HG03520 (cell line): ENCODE results near the gene GEMIN7.
"Not testable (repeated sequence)": the region's sequence is repeated elsewhere in the genome, so short reads cannot be mapped to it uniquely, and the experiment has no call there.

Experiments used
- ATAC-seq: cut with Tn5 transposase; IDR thresholded peaks from one replicate; pipeline ENCODE4 v1.9.1; 2021; ENCODE audit warnings: mild to moderate bottlenecking, moderate library complexity; ENCODE audit not compliant: unreplicated experiment

GEMIN7 gene

GRCh38 chr19:45102481-45102880 lies 23.4 kb downstream of the GEMIN7 start:
- no peak for ATAC-seq

GRCh38 chr19:45103156-45103507 lies 24.1 kb downstream of the GEMIN7 start:
- no peak for ATAC-seq

GRCh38 chr19:45103508-45104319 lies 24.7 kb downstream of the GEMIN7 start:
- no peak for ATAC-seq

GRCh38 chr19:45104658-45105349 lies 25.7 kb downstream of the GEMIN7 start:
- ATAC-seq: no peak

GRCh38 chr19:45106363-45106762 lies 27.3 kb downstream of the GEMIN7 start:
- not testable (repeated sequence) for ATAC-seq

GRCh38 chr19:45107621-45108150 lies 28.6 kb downstream of the GEMIN7 start:
- ATAC-seq: no peak

- ATAC-seq: no peak
Measured at GRCh38 chr19:45110851-45111266, 31.8 kb downstream of the GEMIN7 start.

GRCh38 chr19:45112111-45112827 lies 33.2 kb downstream of the GEMIN7 start:
- no peak for ATAC-seq

- ATAC-seq: no peak
Measured at GRCh38 chr19:45113628-45114027, 34.6 kb downstream of the GEMIN7 start.

GRCh38 chr19:45114116-45114515 lies 35.1 kb downstream of the GEMIN7 start:
- ATAC-seq: no peak

- ATAC-seq: no peak
Measured at GRCh38 chr19:45115809-45116615, 37.0 kb downstream of the GEMIN7 start.

- no peak for ATAC-seq
Measured at GRCh38 chr19:45117167-45117594, 38.1 kb downstream of the GEMIN7 start.

- ATAC-seq: no peak
Measured at GRCh38 chr19:45117671-45118070, 38.6 kb downstream of the GEMIN7 start.

- no peak for ATAC-seq
Measured at GRCh38 chr19:45118106-45118505, 39.0 kb downstream of the GEMIN7 start.

- not testable (repeated sequence) for ATAC-seq
Measured at GRCh38 chr19:45118591-45119355, 39.7 kb downstream of the GEMIN7 start.

GRCh38 chr19:45119582-45119981 lies 40.5 kb downstream of the GEMIN7 start:
- ATAC-seq: no peak

GRCh38 chr19:45121827-45122345 lies 42.8 kb downstream of the GEMIN7 start:
- ATAC-seq: no peak

GRCh38 chr19:45122832-45123231 lies 43.8 kb downstream of the GEMIN7 start:
- no peak for ATAC-seq

GRCh38 chr19:45123440-45123850 lies 44.4 kb downstream of the GEMIN7 start:
- no peak for ATAC-seq

GRCh38 chr19:45124021-45124420 lies 45.0 kb downstream of the GEMIN7 start:
- ATAC-seq: no peak
